ENCODE results near the gene ARHGAP15. TPM values are rescaled to one million over a fixed set of nuclear protein-coding genes. Genes with fewer than 3 reads are reported as not detected.

Gene ARHGAP15
- total RNA-seq, 2 donors from 2014 or later, result 0.41 to 4.3 TPM

DNA sequence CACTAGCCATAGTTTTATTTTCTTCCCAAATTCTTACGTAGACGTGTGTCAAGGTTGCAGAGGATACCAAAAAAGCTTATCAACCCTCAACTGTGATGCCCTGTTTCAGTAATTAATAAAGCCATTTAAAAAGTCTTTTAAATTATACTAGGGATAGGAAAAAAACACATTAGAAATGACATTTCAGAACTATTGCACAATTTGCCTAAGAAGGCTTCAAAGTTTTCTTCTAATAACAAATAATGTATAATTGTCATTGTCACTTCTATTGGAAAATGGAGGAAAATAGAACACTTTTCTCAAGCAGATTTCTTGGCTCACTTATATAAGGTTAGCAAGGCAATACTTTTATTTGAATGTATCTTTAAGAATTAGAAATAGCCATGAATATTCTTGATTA, 253.8 kb downstream of the ARHGAP15 start:
- WGBS, result 91% methylated on average over 2 of the region's 2 CpGs
- no peak overlapping the region for H3K4me3 ChIP-seq
- H3K27ac ChIP-seq, result no peak overlapping the region
- H3K9me3 ChIP-seq, result no peaks in the 10 kb centered on the region
- H3K36me3 ChIP-seq, result no peaks in the 10 kb centered on the region
- no peaks in the 10 kb centered on the region for H3K4me1 ChIP-seq (replicated peaks)
- H3K27me3 ChIP-seq (replicated peaks; ENCODE audit: insufficient read depth), result no peaks in the 10 kb centered on the region
- intact Hi-C loops (cut with DNase I), result no loop called here
- DNase-seq (ENCODE audit: low spot score), result no peak
- TF ChIP-seq POLR2A (IDR thresholded peaks at IDR 0.05) (no peak), POLR2AphosphoS5 (IDR thresholded peaks at IDR 0.05) (no peak)
- TF ChIP-seq, protein P1, sequence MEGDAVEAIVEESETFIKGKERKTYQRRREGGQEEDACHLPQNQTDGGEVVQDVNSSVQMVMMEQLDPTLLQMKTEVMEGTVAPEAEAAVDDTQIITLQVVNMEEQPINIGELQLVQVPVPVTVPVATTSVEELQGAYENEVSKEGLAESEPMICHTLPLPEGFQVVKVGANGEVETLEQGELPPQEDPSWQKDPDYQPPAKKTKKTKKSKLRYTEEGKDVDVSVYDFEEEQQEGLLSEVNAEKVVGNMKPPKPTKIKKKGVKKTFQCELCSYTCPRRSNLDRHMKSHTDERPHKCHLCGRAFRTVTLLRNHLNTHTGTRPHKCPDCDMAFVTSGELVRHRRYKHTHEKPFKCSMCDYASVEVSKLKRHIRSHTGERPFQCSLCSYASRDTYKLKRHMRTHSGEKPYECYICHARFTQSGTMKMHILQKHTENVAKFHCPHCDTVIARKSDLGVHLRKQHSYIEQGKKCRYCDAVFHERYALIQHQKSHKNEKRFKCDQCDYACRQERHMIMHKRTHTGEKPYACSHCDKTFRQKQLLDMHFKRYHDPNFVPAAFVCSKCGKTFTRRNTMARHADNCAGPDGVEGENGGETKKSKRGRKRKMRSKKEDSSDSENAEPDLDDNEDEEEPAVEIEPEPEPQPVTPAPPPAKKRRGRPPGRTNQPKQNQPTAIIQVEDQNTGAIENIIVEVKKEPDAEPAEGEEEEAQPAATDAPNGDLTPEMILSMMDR (IDR thresholded peaks at IDR 0.05), result no peak

DNA sequence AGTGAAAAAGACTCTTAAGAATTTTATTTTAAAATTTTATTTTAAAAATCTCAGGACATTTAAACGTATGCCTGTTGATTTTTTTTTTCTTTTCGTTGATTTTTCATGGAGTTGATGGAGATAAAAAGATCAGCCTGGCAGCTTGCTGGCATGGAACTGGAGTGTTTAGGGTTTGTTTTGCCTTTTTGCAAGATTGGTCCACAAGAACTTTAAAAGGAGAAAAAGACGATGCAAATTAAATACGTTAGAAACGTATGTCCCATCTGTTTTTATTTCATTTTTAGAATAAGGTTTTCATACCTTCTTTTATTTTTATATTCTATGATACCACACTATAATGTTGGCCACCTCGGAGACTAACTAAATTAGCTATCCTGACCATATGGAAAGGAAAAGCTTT, 254.9 kb downstream of the ARHGAP15 start:
- Histone ChIP-seq H3K27ac (no peak overlapping the region), H3K27me3 (replicated peaks; ENCODE audit: insufficient read depth) (no peaks in the 10 kb centered on the region), H3K4me3 (no peak overlapping the region), H3K4me1 (replicated peaks) (no peaks in the 10 kb centered on the region), H3K9me3 (no peaks in the 10 kb centered on the region), H3K36me3 (no peaks in the 10 kb centered on the region)
- no peak for DNase-seq (ENCODE audit: low spot score)
- TF ChIP-seq, protein P1 (IDR thresholded peaks at IDR 0.05), result no peak
- TF ChIP-seq POLR2AphosphoS5 (IDR thresholded peaks at IDR 0.05) (no peak), POLR2A (IDR thresholded peaks at IDR 0.05) (no peak)
- 93% methylated on average over 6 of the region's 6 CpGs for WGBS
- intact Hi-C loops (cut with DNase I), result no loop called here

DNA sequence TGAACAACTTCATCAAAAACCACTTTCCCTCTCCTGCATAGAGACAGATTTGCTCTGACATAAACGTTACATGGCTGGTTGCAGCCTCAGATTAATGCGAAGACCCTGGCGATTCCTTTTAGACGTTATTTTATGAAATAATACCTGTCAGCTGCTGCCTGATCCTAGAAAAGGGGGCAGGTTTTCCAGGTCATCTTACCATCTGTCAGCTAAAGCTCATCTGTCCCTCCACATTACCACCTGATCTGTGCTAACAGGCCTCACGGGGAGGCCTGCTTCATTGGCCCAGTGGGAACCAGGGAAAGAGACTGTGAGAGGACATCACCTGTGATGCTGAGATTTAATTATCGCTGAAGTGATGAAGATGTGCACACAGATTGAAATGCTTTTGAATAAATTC, 261.0 kb downstream of the ARHGAP15 start:
- Histone ChIP-seq H3K27ac (no peak overlapping the region), H3K4me3 (no peak overlapping the region), H3K36me3 (no peaks in the 10 kb centered on the region), H3K9me3 (no peaks in the 10 kb centered on the region), H3K4me1 (replicated peaks) (no peaks in the 10 kb centered on the region), H3K27me3 (replicated peaks; ENCODE audit: insufficient read depth) (no peaks in the 10 kb centered on the region)
- WGBS, result 91% methylated on average over 6 of the region's 6 CpGs
- TF ChIP-seq, protein P1 (IDR thresholded peaks at IDR 0.05), result no peak
- no peak for TF ChIP-seq POLR2AphosphoS5 (IDR thresholded peaks at IDR 0.05)
- no peak for TF ChIP-seq POLR2A (IDR thresholded peaks at IDR 0.05)
- DNase-seq (ENCODE audit: low spot score), result no peak
- intact Hi-C loops (cut with DNase I), result no loop called here

DNA sequence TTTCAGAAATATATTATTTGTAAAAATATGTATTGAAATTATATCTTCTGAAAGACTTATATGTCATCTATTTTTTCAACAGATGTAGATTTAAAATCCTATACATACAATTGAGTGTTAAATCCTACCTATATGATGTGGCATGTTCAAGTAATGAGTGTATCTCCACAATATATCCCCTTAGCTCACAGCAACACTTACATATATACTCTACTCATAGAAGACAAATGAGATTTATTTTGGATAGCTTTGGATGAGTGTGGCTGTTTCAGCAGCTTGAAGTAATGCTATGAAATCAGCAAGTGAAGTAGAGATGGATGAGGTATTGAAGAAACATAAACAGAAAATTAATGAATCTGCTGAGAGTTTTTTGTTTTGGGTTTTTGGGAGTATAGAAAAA, 263.1 kb downstream of the ARHGAP15 start:
- intact Hi-C loops (cut with DNase I), result no loop called here
- H3K36me3 ChIP-seq, result no peaks in the 10 kb centered on the region
- no peak overlapping the region for H3K4me3 ChIP-seq
- no peaks in the 10 kb centered on the region for H3K27me3 ChIP-seq (replicated peaks; ENCODE audit: insufficient read depth)
- TF ChIP-seq POLR2AphosphoS5 (IDR thresholded peaks at IDR 0.05), result no peak
- TF ChIP-seq, protein P1 (IDR thresholded peaks at IDR 0.05), result no peak
- no peak for DNase-seq (ENCODE audit: low spot score)
- no peaks in the 10 kb centered on the region for H3K4me1 ChIP-seq (replicated peaks)
- H3K9me3 ChIP-seq, result no peaks in the 10 kb centered on the region
- H3K27ac ChIP-seq, result no peak overlapping the region

DNA sequence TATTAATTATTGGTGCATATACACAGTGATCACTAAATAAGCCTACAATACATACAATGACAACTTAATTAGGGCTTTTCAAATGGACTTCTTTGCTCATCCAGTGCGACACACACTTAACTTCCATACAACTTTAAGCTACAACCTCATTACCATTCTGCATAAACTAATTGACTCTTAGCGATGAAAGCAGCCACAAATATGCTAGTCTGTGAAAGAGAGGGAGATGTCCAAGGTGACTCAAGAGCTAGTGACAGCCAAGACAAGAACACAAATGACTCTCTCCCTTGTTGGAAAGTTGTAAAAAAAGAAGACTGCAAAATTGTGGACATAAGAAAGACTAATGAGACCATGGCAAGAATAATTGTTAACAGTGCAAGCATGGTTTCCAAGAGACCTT, 264.8 kb downstream of the ARHGAP15 start:
- Histone ChIP-seq H3K36me3 (no peaks in the 10 kb centered on the region), H3K27ac (no peak overlapping the region), H3K4me3 (no peak overlapping the region), H3K4me1 (replicated peaks) (peaks cover 5% of the 10 kb centered on the region), H3K27me3 (replicated peaks; ENCODE audit: insufficient read depth) (no peaks in the 10 kb centered on the region), H3K9me3 (no peaks in the 10 kb centered on the region)
- no peak for TF ChIP-seq POLR2AphosphoS5 (IDR thresholded peaks at IDR 0.05)
- TF ChIP-seq, protein P1 (IDR thresholded peaks at IDR 0.05), result no peak
- no peak for TF ChIP-seq POLR2A (IDR thresholded peaks at IDR 0.05)
- 100% methylated on average over 2 of the region's 2 CpGs for WGBS
- intact Hi-C loops (cut with DNase I), result no loop called here
- DNase-seq (ENCODE audit: low spot score), result no peak
